Neural cell (in vitro differentiated cells): Measurements from ENCODE around the gene SLC22A23. TPM values are rescaled to one million over a fixed set of nuclear protein-coding genes. Genes with fewer than 3 reads are reported as not detected.

Experiments used
- H2AFZ ChIP-seq: fragments of 200-600, 300-800 bp; sonication (generic), shearing (Covaris generic); 2 replicates; pipeline ENCODE4 v1.6.0; 2014; ENCODE audit warnings: low read depth, mild to moderate bottlenecking, antibody characterized with exemption, low read length, moderate library complexity
- H3F3A ChIP-seq: fragments of 200-600 bp; shearing (Covaris generic); 2 replicates; pipeline ENCODE4 v1.6.1; 2016; ENCODE audit warnings: mild to moderate bottlenecking, moderate library complexity, mixed read lengths, antibody characterized with exemption, low read length; ENCODE audit not compliant: insufficient read depth, poor library complexity, severe bottlenecking
- H3K27ac ChIP-seq: fragments of 200-600, 300-800 bp; sonication (generic), shearing (Covaris generic); 2 replicates; pipeline ENCODE4 v1.5.1; 2014; ENCODE audit warnings: mild to moderate bottlenecking, low read length, moderate library complexity
- H3K27me3 ChIP-seq: fragments of 300-800, 200-600 bp; sonication (generic), shearing (Covaris generic); 2 replicates; pipeline ENCODE4 v1.6.0; 2014; ENCODE audit warnings: mild to moderate bottlenecking, low read depth, low read length, moderate library complexity; ENCODE audit not compliant: insufficient read depth
- H3K36me3 ChIP-seq: fragments of 300-800, 200-600 bp; sonication (generic), shearing (Covaris generic); 2 replicates; pipeline ENCODE4 v1.5.1; 2014; ENCODE audit warnings: mild to moderate bottlenecking, antibody characterized with exemption, low read length, moderate library complexity; ENCODE audit not compliant: insufficient read depth
- H3K4me2 ChIP-seq: fragments of 300-800, 200-600 bp; sonication (generic), shearing (Covaris generic); 2 replicates; pipeline ENCODE4 v1.6.0; 2014; ENCODE audit warnings: mild to moderate bottlenecking, low read length
- H3K4me3 ChIP-seq: fragments of 300-800, 200-600 bp; sonication (generic), shearing (Covaris generic); 2 replicates; pipeline ENCODE4 v1.5.1; 2014; ENCODE audit warnings: mild to moderate bottlenecking, low read length, moderate library complexity
- H3K79me2 ChIP-seq: fragments of 200-600 bp; shearing (Covaris generic); replicated peaks from 2 replicates; pipeline ENCODE4 v1.6.0; 2014; ENCODE audit warnings: mild to moderate bottlenecking, low read length, moderate library complexity; ENCODE audit not compliant: insufficient read depth
- H3K9ac ChIP-seq: fragments of 300-800, 200-600 bp; sonication (generic), shearing (Covaris generic); 2 replicates; pipeline ENCODE4 v1.6.1; 2016; ENCODE audit warnings: mild to moderate bottlenecking, low read length, mixed read lengths
- H3K9me2 ChIP-seq: fragments of 200-600 bp; shearing (Covaris generic); 2 replicates; pipeline ENCODE4 v1.6.1; 2016; ENCODE audit warnings: mild to moderate bottlenecking, low read length, mixed read lengths; ENCODE audit not compliant: insufficient read depth
- H3K9me3 ChIP-seq: fragments of 200-600, 300-800 bp; sonication (generic), shearing (Covaris generic); 2 replicates; pipeline ENCODE4 v1.6.1; 2016; ENCODE audit warnings: mild to moderate bottlenecking, mixed run types, low read length, moderate library complexity, mixed read lengths
- H4K20me1 ChIP-seq: fragments of 200-600 bp; shearing (Covaris generic); 2 replicates; pipeline ENCODE4 v1.6.1; 2016; ENCODE audit warnings: mild to moderate bottlenecking, mixed run types; ENCODE audit not compliant: insufficient read depth
- EP300 ChIP-seq: fragments of 450-650 bp; conservative IDR thresholded peaks from 2 replicates; pipeline ENCODE4 v1.6.1; 2014; ENCODE audit warnings: antibody characterized with exemption, mild to moderate bottlenecking, moderate library complexity; ENCODE audit not compliant: poor library complexity, severe bottlenecking
- EZH2 ChIP-seq: fragments of 200-600, 300-800 bp; shearing (Covaris generic), sonication (generic); IDR thresholded peaks from 2 replicates; pipeline ENCODE4 v1.6.1; 2014; ENCODE audit warnings: antibody characterized with exemption, low read length, borderline replicate concordance, mild to moderate bottlenecking; ENCODE audit not compliant: insufficient read depth, poor library complexity, severe bottlenecking
- MXI1 ChIP-seq: fragments of 450-650 bp; conservative IDR thresholded peaks from 2 replicates; pipeline ENCODE4 v1.6.1; 2014; ENCODE audit warnings: antibody characterized with exemption, mild to moderate bottlenecking; ENCODE audit not compliant: poor library complexity, severe bottlenecking
- POLR2AphosphoS5 ChIP-seq: IDR thresholded peaks from 2 replicates; pipeline ENCODE4 v1.6.1; 2012
- RAD21 ChIP-seq: fragments of 450-650 bp; conservative IDR thresholded peaks from 2 replicates; pipeline ENCODE4 v1.6.1; 2014; ENCODE audit warnings: antibody characterized with exemption, mild to moderate bottlenecking, moderate library complexity
- SMC3 ChIP-seq: fragments of 450-650 bp; conservative IDR thresholded peaks from 2 replicates; pipeline ENCODE4 v1.6.1; 2014; ENCODE audit warnings: antibody characterized with exemption, mild to moderate bottlenecking, moderate library complexity; ENCODE audit not compliant: poor library complexity
- TAF1 ChIP-seq: IDR thresholded peaks from 2 replicates; pipeline ENCODE4 v1.6.1; 2012; ENCODE audit warnings: low read depth
- polyA plus RNA-seq: library from polyadenylated mRNA; depleted of rRNA; stranded (reverse); fragments of >200 nt; gene quantifications from 2 replicates; pipeline ENCODE4 v1.2.3, GENCODE V29; 2014
- TF ChIP-seq, protein P1 (sequence below): IDR thresholded peaks from 2 replicates; pipeline ENCODE4 v1.6.1; 2012; ENCODE audit warnings: borderline replicate concordance
- TF ChIP-seq, protein P2 (sequence below): fragments of 450-650 bp; IDR thresholded peaks from 2 replicates; pipeline ENCODE4 v1.5.1; 2014; ENCODE audit warnings: antibody characterized with exemption, mild to moderate bottlenecking, moderate library complexity; ENCODE audit not compliant: poor library complexity, severe bottlenecking

Gene SLC22A23
- polyA plus RNA-seq, 1 donor from 2014 or later = 8.8 TPM

DNA sequence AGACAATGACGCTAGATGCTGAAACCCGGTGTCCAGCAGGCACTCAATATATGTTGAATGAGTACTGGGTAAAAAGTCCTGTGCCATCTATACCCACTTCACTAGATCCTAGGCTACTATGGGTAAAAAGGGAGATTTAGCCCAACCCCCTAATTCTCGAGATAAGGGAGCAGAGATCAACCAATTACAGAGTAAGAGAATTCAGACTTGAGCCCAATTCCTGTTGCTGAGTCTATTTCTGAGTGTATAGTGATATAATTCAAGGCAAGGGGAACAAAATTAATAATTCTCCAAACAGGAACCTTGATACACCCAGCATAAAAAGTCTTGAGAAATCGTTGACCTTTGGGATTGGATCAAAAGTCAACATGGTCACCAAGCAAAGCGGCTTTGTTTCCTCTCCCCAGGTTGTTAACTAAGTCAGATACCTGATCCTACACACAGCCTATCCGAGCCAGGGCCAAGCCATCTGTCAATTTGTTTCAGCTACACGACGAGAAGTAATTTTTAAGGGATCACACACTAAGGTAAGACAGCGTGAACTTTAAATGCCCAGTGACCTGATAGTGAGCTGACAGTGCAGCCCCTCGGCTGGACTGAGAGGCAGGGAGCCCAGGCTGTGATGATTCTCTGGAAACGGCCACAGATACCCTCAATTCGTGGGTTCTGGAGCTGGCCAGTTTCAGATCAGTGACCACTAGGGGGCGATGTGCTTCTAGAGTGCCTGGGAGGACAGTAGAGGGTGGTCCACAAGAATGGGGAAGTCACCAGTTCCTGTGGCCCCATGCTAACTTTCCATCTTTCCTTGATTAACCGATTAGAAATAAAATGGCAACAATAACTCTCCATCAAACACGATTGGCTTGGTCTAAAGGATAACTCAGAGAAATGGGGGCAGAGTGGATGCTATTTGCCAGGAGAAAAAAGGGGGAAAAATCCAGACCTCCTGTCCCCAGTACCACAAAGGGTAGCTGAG is 46.2 kb downstream of the SLC22A23 start:
- H3K36me3 ChIP-seq = no peaks in the 10 kb centered on the region
- H3K4me2 ChIP-seq = no peak overlapping the region
- no peaks in the 10 kb centered on the region for H3K9me2 ChIP-seq
- no peak overlapping the region for H2AFZ ChIP-seq
- TF ChIP-seq, protein P1, sequence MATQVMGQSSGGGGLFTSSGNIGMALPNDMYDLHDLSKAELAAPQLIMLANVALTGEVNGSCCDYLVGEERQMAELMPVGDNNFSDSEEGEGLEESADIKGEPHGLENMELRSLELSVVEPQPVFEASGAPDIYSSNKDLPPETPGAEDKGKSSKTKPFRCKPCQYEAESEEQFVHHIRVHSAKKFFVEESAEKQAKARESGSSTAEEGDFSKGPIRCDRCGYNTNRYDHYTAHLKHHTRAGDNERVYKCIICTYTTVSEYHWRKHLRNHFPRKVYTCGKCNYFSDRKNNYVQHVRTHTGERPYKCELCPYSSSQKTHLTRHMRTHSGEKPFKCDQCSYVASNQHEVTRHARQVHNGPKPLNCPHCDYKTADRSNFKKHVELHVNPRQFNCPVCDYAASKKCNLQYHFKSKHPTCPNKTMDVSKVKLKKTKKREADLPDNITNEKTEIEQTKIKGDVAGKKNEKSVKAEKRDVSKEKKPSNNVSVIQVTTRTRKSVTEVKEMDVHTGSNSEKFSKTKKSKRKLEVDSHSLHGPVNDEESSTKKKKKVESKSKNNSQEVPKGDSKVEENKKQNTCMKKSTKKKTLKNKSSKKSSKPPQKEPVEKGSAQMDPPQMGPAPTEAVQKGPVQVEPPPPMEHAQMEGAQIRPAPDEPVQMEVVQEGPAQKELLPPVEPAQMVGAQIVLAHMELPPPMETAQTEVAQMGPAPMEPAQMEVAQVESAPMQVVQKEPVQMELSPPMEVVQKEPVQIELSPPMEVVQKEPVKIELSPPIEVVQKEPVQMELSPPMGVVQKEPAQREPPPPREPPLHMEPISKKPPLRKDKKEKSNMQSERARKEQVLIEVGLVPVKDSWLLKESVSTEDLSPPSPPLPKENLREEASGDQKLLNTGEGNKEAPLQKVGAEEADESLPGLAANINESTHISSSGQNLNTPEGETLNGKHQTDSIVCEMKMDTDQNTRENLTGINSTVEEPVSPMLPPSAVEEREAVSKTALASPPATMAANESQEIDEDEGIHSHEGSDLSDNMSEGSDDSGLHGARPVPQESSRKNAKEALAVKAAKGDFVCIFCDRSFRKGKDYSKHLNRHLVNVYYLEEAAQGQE = no peak
- no peak for TF ChIP-seq SMC3
- no peak for TF ChIP-seq RAD21
- TF ChIP-seq TAF1 = no peak
- TF ChIP-seq EZH2 = no peak
- no peak for TF ChIP-seq EP300
- no peak for TF ChIP-seq MXI1
- TF ChIP-seq POLR2AphosphoS5 = no peak
- TF ChIP-seq, protein P2, sequence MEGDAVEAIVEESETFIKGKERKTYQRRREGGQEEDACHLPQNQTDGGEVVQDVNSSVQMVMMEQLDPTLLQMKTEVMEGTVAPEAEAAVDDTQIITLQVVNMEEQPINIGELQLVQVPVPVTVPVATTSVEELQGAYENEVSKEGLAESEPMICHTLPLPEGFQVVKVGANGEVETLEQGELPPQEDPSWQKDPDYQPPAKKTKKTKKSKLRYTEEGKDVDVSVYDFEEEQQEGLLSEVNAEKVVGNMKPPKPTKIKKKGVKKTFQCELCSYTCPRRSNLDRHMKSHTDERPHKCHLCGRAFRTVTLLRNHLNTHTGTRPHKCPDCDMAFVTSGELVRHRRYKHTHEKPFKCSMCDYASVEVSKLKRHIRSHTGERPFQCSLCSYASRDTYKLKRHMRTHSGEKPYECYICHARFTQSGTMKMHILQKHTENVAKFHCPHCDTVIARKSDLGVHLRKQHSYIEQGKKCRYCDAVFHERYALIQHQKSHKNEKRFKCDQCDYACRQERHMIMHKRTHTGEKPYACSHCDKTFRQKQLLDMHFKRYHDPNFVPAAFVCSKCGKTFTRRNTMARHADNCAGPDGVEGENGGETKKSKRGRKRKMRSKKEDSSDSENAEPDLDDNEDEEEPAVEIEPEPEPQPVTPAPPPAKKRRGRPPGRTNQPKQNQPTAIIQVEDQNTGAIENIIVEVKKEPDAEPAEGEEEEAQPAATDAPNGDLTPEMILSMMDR = no peak
- no peaks in the 10 kb centered on the region for H3K9me3 ChIP-seq
- no peak overlapping the region for H3K27ac ChIP-seq
- no peaks in the 10 kb centered on the region for H4K20me1 ChIP-seq
- H3K4me3 ChIP-seq = no peak overlapping the region
- no peak overlapping the region for H3K9ac ChIP-seq
- H3K79me2 ChIP-seq = no peaks in the 10 kb centered on the region
- no peaks in the 10 kb centered on the region for H3F3A ChIP-seq
- H3K27me3 ChIP-seq = no peaks in the 10 kb centered on the region

DNA sequence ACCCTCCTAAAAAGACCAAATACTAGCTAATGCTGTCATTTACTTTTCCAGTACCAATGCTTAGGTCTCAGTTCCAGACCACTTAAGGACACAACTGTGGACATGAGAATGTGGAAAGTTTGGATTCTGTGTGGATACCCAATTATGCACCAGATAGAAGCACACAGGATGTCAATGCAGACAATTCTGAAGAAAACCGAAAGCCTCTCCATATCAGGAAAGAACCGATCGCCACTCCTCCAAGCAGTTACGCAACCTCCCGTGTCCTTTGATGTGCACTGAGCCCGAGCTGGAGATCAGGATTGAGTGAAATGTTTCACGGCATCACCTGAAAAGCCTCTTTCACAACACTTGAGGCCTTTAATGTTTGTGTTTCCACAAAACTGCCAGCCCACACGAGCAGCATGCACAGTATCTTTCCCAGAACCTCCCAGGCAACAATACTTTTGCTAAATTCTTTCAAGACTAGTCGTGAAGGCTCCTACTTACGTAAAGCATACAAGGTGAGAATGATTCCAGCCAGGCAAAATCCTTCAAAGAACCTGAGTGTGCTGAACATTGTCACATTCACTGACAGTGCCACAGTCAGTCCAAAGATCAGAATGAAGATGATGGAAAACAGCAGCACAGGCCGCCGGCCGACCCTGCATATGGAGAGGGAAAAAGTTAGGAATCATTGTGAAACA is 47.0 kb downstream of the SLC22A23 start:
- no peaks in the 10 kb centered on the region for H3K36me3 ChIP-seq
- no peaks in the 10 kb centered on the region for H3K9me2 ChIP-seq
- H3F3A ChIP-seq = no peaks in the 10 kb centered on the region
- H3K27me3 ChIP-seq = no peaks in the 10 kb centered on the region
- no peak overlapping the region for H3K27ac ChIP-seq
- TF ChIP-seq EP300 (no peak), MXI1 (no peak), RAD21 (no peak), TAF1 (no peak), SMC3 (no peak), EZH2 (no peak), POLR2AphosphoS5 (no peak)
- TF ChIP-seq, protein P2 = no peak
- TF ChIP-seq, protein P1 = no peak
- H3K79me2 ChIP-seq = no peaks in the 10 kb centered on the region
- no peak overlapping the region for H3K9ac ChIP-seq
- no peak overlapping the region for H2AFZ ChIP-seq
- no peak overlapping the region for H3K4me3 ChIP-seq
- no peaks in the 10 kb centered on the region for H3K9me3 ChIP-seq
- no peak overlapping the region for H3K4me2 ChIP-seq
- H4K20me1 ChIP-seq = no peaks in the 10 kb centered on the region
